Ovary (tissue), 3 donors: ENCODE results near the gene THEM4.

Source experiments
- CTCF ChIP-seq, 3 donors: fragments of 450-650 bp in 2 of 3; fragments of 200-600 bp in 1 of 3; IDR thresholded peaks; one replicate each; pipeline versions ENCODE4 v1.5.1 to v1.8.0; 2016 to 2022; ENCODE audit warnings: antibody characterized with exemption in 3 of 3, mild to moderate bottlenecking in 1 of 3
- POLR2A ChIP-seq: fragments of 450-650 bp; IDR thresholded peaks from one replicate; pipeline ENCODE4 v1.6.1; 2017; ENCODE audit warnings: antibody characterized with exemption, mild to moderate bottlenecking, moderate library complexity
- donor health status: DM: no; HTN: no; CAD: no.

GRCh38 chr1:151891512-151891911 is 17.8 kb downstream of the THEM4 start:
- TF ChIP-seq CTCF (IDR thresholded peaks at IDR 0.05) (no peak), POLR2A (no peak)
